ENCODE results near the gene ELAPOR1.

Gene ELAPOR1

GRCh38 chr1:109156916-109157385, 43.0 kb downstream of the ELAPOR1 start:
- Histone ChIP-seq H2BK5ac (ENCODE audit: low read length) (no peak overlapping the region), H3K18ac (ENCODE audit: low read length) (no peak overlapping the region), H2AFZ (ENCODE audit: low read length) (no peak overlapping the region), H2BK120ac (ENCODE audit: low read depth, low read length) (no peak overlapping the region), H3K27ac (replicated peaks; ENCODE audit: low read length) (no peak overlapping the region), H3K4me1 (ENCODE audit: control insufficient read depth in 2 of 2, insufficient read depth in 1 of 2, low read depth in 1 of 2, low read length in 2 of 2) (peaks cover 2 to 4% of the 10 kb centered on the region in 2 donors), H3K4me2 (ENCODE audit: insufficient read depth, low read length, poor library complexity, severe bottlenecking) (no peak overlapping the region), H2BK15ac (ENCODE audit: low read length) (no peak overlapping the region), H3K9me3 (replicated peaks in 1 of 2; ENCODE audit: control insufficient read depth in 2 of 2, insufficient read depth in 1 of 2, low read depth in 1 of 2, low read length in 2 of 2) (no peaks in the 10 kb centered on the region), H3K23ac (ENCODE audit: low read depth, low read length, poor library complexity) (no peak overlapping the region), H3K4me3 (ENCODE audit: low read length in 2 of 2) (no peak overlapping the region), H3K27me3 (ENCODE audit: control insufficient read depth in 3 of 3, insufficient read depth in 3 of 3, low read depth in 1 of 3, low read length in 3 of 3) (no peaks in the 10 kb centered on the region), H4K8ac (ENCODE audit: low read depth, low read length) (no peak overlapping the region), H2BK12ac (ENCODE audit: low read length) (no peak overlapping the region), H3K79me1 (ENCODE audit: low read depth, low read length) (no peaks in the 10 kb centered on the region), H4K91ac (ENCODE audit: low read depth, low read length, poor library complexity) (no peak overlapping the region), H3K14ac (ENCODE audit: low read length) (no peak overlapping the region), H2AK5ac (ENCODE audit: low read depth, low read length) (no peak overlapping the region), H3K4ac (ENCODE audit: low read length) (no peak overlapping the region), H3K9ac (ENCODE audit: low read depth, low read length, poor library complexity) (no peak overlapping the region), H3K36me3 (replicated peaks in 1 of 2; ENCODE audit: control insufficient read depth in 2 of 2, insufficient read depth in 2 of 2, low read length in 2 of 2) (no peaks in the 10 kb centered on the region)
- WGBS, 2 donors (ENCODE audit: extremely low coverage in 2 of 2, insufficient read length in 2 of 2, insufficient replicate concordance in 1 of 2): no CpG with 5 or more reads among the region's 2 CpGs
- DNase-seq (ENCODE audit: low spot score): no peak

DNA sequence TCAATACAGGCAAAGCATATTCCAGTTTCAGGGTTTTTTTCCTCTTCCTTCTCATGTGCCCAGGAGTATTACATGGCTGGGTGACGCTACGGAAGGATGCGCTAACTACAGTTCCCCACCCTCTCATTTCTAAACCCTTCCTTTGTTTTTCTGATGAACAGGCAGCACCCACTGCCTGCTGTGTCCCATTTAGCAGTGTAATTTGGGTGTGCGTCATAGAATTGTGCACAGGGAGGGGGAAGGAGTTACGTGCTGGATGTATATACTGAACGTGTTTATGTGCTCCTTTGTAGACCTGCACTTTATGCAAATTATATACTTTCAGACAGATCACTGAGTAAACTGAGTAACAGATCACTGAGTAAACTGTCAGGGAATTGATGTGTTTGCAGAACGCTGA, 44.5 kb downstream of the ELAPOR1 start:
- H3K9me3 ChIP-seq (replicated peaks in 1 of 2; ENCODE audit: control insufficient read depth in 2 of 2, insufficient read depth in 1 of 2, low read depth in 1 of 2, low read length in 2 of 2): no peaks in the 10 kb centered on the region
- H3K4me2 ChIP-seq (ENCODE audit: insufficient read depth, low read length, poor library complexity, severe bottlenecking): no peak overlapping the region
- H3K36me3 ChIP-seq (replicated peaks in 1 of 2; ENCODE audit: control insufficient read depth in 2 of 2, insufficient read depth in 2 of 2, low read length in 2 of 2): no peaks in the 10 kb centered on the region
- no peaks in the 10 kb centered on the region for H3K27me3 ChIP-seq (ENCODE audit: control insufficient read depth in 3 of 3, insufficient read depth in 3 of 3, low read depth in 1 of 3, low read length in 3 of 3)
- no peak overlapping the region for H3K4ac ChIP-seq (ENCODE audit: low read length)
- no peak overlapping the region for H2AK5ac ChIP-seq (ENCODE audit: low read depth, low read length)
- H3K9ac ChIP-seq (ENCODE audit: low read depth, low read length, poor library complexity): no peak overlapping the region
- no peak overlapping the region for H4K91ac ChIP-seq (ENCODE audit: low read depth, low read length, poor library complexity)
- H3K14ac ChIP-seq (ENCODE audit: low read length): no peak overlapping the region
- no peak overlapping the region for H2BK15ac ChIP-seq (ENCODE audit: low read length)
- no peak overlapping the region for H2BK12ac ChIP-seq (ENCODE audit: low read length)
- no peak overlapping the region for H2BK5ac ChIP-seq (ENCODE audit: low read length)
- DNase-seq (ENCODE audit: low spot score): no peak
- no peak overlapping the region for H3K4me3 ChIP-seq (ENCODE audit: low read length in 2 of 2)
- no peak overlapping the region for H4K8ac ChIP-seq (ENCODE audit: low read depth, low read length)
- H3K4me1 ChIP-seq (ENCODE audit: control insufficient read depth in 2 of 2, insufficient read depth in 1 of 2, low read depth in 1 of 2, low read length in 2 of 2): peaks cover 2 to 8% of the 10 kb centered on the region in 2 donors
- H3K18ac ChIP-seq (ENCODE audit: low read length): no peak overlapping the region
- no peak overlapping the region for H3K23ac ChIP-seq (ENCODE audit: low read depth, low read length, poor library complexity)
- no peak overlapping the region for H2BK120ac ChIP-seq (ENCODE audit: low read depth, low read length)
- no peak overlapping the region for H3K27ac ChIP-seq (replicated peaks; ENCODE audit: low read length)
- H2AFZ ChIP-seq (ENCODE audit: low read length): no peak overlapping the region
- no CpG with 5 or more reads among the region's 7 CpGs for WGBS, 2 donors (ENCODE audit: extremely low coverage in 2 of 2, insufficient read length in 2 of 2, insufficient replicate concordance in 1 of 2)
- no peaks in the 10 kb centered on the region for H3K79me1 ChIP-seq (ENCODE audit: low read depth, low read length)

DNA sequence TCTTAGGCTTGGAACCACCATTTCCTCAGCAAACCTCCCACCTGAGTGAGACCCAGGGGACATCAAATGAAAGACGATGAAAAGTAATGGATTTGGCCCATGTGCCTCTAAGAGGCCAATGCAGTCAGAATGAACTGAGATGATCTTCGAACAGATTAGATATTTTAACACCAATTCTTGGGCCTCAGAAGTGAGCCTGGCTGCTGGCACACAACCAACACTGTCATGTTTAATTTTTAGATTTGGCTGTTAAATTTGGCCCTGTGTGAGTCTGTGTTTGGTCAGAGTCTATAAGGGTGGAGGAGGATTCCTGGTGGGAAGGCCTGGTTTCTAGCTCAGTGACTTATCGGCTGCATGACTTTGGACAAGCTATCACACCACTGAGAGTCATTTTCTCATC, 45.4 kb downstream of the ELAPOR1 start:
- H3K4me3 ChIP-seq (ENCODE audit: low read length in 2 of 2): no peak overlapping the region
- H3K79me1 ChIP-seq (ENCODE audit: low read depth, low read length): no peaks in the 10 kb centered on the region
- H3K9ac ChIP-seq (ENCODE audit: low read depth, low read length, poor library complexity): no peak overlapping the region
- H3K27ac ChIP-seq (replicated peaks; ENCODE audit: low read length): no peak overlapping the region
- H3K9me3 ChIP-seq (replicated peaks in 1 of 2; ENCODE audit: control insufficient read depth in 2 of 2, insufficient read depth in 1 of 2, low read depth in 1 of 2, low read length in 2 of 2): no peaks in the 10 kb centered on the region
- H2BK15ac ChIP-seq (ENCODE audit: low read length): no peak overlapping the region
- H3K36me3 ChIP-seq (replicated peaks in 1 of 2; ENCODE audit: control insufficient read depth in 2 of 2, insufficient read depth in 2 of 2, low read length in 2 of 2): no peaks in the 10 kb centered on the region
- no peak overlapping the region for H2BK12ac ChIP-seq (ENCODE audit: low read length)
- no peak overlapping the region for H2AK5ac ChIP-seq (ENCODE audit: low read depth, low read length)
- H3K4me1 ChIP-seq (ENCODE audit: control insufficient read depth in 2 of 2, insufficient read depth in 1 of 2, low read depth in 1 of 2, low read length in 2 of 2): peaks cover 2 to 8% of the 10 kb centered on the region in 2 donors
- H3K23ac ChIP-seq (ENCODE audit: low read depth, low read length, poor library complexity): no peak overlapping the region
- no peak overlapping the region for H2BK120ac ChIP-seq (ENCODE audit: low read depth, low read length)
- H3K27me3 ChIP-seq (ENCODE audit: control insufficient read depth in 3 of 3, insufficient read depth in 3 of 3, low read depth in 1 of 3, low read length in 3 of 3): no peaks in the 10 kb centered on the region
- no CpG with 5 or more reads among the region's 3 CpGs for WGBS, 2 donors (ENCODE audit: extremely low coverage in 2 of 2, insufficient read length in 2 of 2, insufficient replicate concordance in 1 of 2)
- no peak overlapping the region for H3K14ac ChIP-seq (ENCODE audit: low read length)
- no peak overlapping the region for H3K18ac ChIP-seq (ENCODE audit: low read length)
- no peak overlapping the region for H4K8ac ChIP-seq (ENCODE audit: low read depth, low read length)
- H4K91ac ChIP-seq (ENCODE audit: low read depth, low read length, poor library complexity): no peak overlapping the region
- H3K4me2 ChIP-seq (ENCODE audit: insufficient read depth, low read length, poor library complexity, severe bottlenecking): no peak overlapping the region
- no peak overlapping the region for H2AFZ ChIP-seq (ENCODE audit: low read length)
- no peak for DNase-seq (ENCODE audit: low spot score)
- H2BK5ac ChIP-seq (ENCODE audit: low read length): no peak overlapping the region
- no peak overlapping the region for H3K4ac ChIP-seq (ENCODE audit: low read length)

GRCh38 chr1:109160071-109160840, 46.3 kb downstream of the ELAPOR1 start:
- H3K4ac ChIP-seq (ENCODE audit: low read length): no peak overlapping the region
- H2BK15ac ChIP-seq (ENCODE audit: low read length): no peak overlapping the region
- H2AK5ac ChIP-seq (ENCODE audit: low read depth, low read length): no peak overlapping the region
- H3K9me3 ChIP-seq (replicated peaks in 1 of 2; ENCODE audit: control insufficient read depth in 2 of 2, insufficient read depth in 1 of 2, low read depth in 1 of 2, low read length in 2 of 2): no peaks in the 10 kb centered on the region
- H3K79me1 ChIP-seq (ENCODE audit: low read depth, low read length): no peaks in the 10 kb centered on the region
- H3K4me1 ChIP-seq (ENCODE audit: control insufficient read depth in 2 of 2, insufficient read depth in 1 of 2, low read depth in 1 of 2, low read length in 2 of 2): peaks cover 4 to 8% of the 10 kb centered on the region in 2 donors
- no peak overlapping the region for H2AFZ ChIP-seq (ENCODE audit: low read length)
- H2BK120ac ChIP-seq (ENCODE audit: low read depth, low read length): no peak overlapping the region
- H3K27ac ChIP-seq (replicated peaks; ENCODE audit: low read length): no peak overlapping the region
- H3K27me3 ChIP-seq (ENCODE audit: control insufficient read depth in 3 of 3, insufficient read depth in 3 of 3, low read depth in 1 of 3, low read length in 3 of 3): no peaks in the 10 kb centered on the region
- no peak overlapping the region for H2BK12ac ChIP-seq (ENCODE audit: low read length)
- H2BK5ac ChIP-seq (ENCODE audit: low read length): no peak overlapping the region
- no peak overlapping the region for H3K14ac ChIP-seq (ENCODE audit: low read length)
- no peak overlapping the region for H4K8ac ChIP-seq (ENCODE audit: low read depth, low read length)
- no peak for DNase-seq (ENCODE audit: low spot score)
- no CpG with 5 or more reads among the region's 7 CpGs for WGBS, 2 donors (ENCODE audit: extremely low coverage in 2 of 2, insufficient read length in 2 of 2, insufficient replicate concordance in 1 of 2)
- H3K9ac ChIP-seq (ENCODE audit: low read depth, low read length, poor library complexity): no peak overlapping the region
- no peak overlapping the region for H3K18ac ChIP-seq (ENCODE audit: low read length)
- H3K4me3 ChIP-seq (ENCODE audit: low read length in 2 of 2): no peak overlapping the region
- H3K4me2 ChIP-seq (ENCODE audit: insufficient read depth, low read length, poor library complexity, severe bottlenecking): no peak overlapping the region
- no peaks in the 10 kb centered on the region for H3K36me3 ChIP-seq (replicated peaks in 1 of 2; ENCODE audit: control insufficient read depth in 2 of 2, insufficient read depth in 2 of 2, low read length in 2 of 2)
- H4K91ac ChIP-seq (ENCODE audit: low read depth, low read length, poor library complexity): no peak overlapping the region
- H3K23ac ChIP-seq (ENCODE audit: low read depth, low read length, poor library complexity): no peak overlapping the region
